GM20431 (cell line): ENCODE measurements around the gene SCGB3A2.

Source experiments
- in situ Hi-C: fragments of 300-500 bp; cut with MseI, MboI; formaldehyde crosslinking; loops from one replicate; pipeline ENCODE4 v1.15.0; 2020; ENCODE audit warnings: low sequenced_read_pairs; ENCODE audit not compliant: unreplicated experiment

SCGB3A2 gene

GRCh38 chr5:147898875-147899401, 20.4 kb downstream of the SCGB3A2 start:
- in situ Hi-C loops = no loop called here

DNA sequence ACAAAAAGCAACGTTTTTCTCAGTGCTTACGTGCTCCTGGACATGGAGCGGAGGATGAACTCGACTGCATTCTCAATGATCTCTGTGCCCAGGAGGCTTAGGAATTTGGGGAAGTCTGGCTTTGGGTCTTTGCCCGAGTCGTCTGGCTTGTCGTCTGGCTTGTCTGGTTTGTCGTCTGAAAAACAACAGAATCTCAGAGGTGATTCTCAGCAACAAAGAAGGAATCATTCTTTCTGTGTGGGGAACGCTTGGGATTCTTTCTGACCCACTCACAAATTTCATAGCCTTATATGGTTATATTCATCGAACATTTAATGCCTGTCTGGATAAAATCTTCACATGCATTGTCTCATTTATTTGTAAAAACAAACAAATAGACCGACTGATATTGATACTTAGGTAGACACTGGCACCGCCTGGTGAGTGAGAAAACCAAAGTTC, 23.1 kb downstream of the SCGB3A2 start:
- in situ Hi-C loops = no loop called here

GRCh38 chr5:147902609-147903115, 24.2 kb downstream of the SCGB3A2 start:
- in situ Hi-C loops = no loop called here

GRCh38 chr5:147904110-147904509, 25.6 kb downstream of the SCGB3A2 start:
- in situ Hi-C loops = no loop called here

- in situ Hi-C loops = no loop called here
Observed at GRCh38 chr5:147906326-147907095, 28.0 kb downstream of the SCGB3A2 start, which contains the start of gene C5orf46. Gene C5orf46, minus strand, starts transcription at chr5:147906538. Its CDS starts 37 bp downstream, at chr5:147906501.

- in situ Hi-C loops = no loop called here
Observed at GRCh38 chr5:147911427-147911826, 32.9 kb downstream of the SCGB3A2 start.

- in situ Hi-C loops = no loop called here
Observed at GRCh38 chr5:147912011-147912410, 33.5 kb downstream of the SCGB3A2 start.

DNA sequence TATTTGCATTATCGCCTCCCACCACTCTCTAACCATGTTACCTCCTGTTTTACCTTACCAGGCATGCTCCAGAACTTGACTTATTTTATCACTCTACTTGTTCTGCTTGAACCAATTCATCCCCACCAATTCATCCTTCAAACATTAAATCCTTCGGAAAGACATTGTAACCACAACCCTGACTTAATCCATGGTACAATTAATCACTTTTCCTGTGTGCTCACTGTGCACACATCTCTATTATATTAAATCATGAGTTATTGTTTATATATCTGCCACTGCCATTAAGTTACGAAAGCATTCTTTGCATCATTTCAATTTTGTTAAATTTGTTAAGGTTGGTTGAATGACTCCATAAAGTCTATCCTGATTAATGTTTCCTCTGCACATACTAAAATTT, 35.3 kb downstream of the SCGB3A2 start:
- in situ Hi-C loops = no loop called here

DNA sequence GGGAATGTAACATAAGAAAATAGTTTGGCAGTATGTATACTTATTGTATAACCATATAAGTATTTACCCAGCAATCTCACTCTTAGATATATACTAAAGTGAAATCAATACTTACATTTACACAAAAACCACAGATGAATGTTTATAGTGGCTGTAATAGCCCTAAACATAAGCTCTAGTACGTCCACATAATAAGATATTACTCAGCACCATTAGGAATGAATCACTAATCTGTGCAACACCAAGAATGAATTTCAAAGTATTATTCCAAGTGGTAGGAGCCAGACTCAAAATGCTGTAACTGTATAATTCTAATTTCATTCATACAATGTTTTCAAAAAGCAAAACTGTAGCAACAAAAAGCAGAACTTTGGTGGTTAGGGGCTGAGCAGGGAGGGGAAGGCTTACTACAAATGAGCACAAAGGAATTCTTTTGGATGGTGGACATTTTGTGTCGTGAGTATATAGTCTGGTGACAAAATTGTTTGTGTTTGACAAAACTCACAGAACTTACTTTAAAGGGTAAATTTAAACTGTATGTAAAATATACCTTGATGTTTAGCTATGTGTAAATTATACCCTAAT, 39.7 kb downstream of the SCGB3A2 start:
- in situ Hi-C loops = no loop called here

GRCh38 chr5:147918899-147919298, 40.4 kb downstream of the SCGB3A2 start:
- in situ Hi-C loops = no loop called here

DNA sequence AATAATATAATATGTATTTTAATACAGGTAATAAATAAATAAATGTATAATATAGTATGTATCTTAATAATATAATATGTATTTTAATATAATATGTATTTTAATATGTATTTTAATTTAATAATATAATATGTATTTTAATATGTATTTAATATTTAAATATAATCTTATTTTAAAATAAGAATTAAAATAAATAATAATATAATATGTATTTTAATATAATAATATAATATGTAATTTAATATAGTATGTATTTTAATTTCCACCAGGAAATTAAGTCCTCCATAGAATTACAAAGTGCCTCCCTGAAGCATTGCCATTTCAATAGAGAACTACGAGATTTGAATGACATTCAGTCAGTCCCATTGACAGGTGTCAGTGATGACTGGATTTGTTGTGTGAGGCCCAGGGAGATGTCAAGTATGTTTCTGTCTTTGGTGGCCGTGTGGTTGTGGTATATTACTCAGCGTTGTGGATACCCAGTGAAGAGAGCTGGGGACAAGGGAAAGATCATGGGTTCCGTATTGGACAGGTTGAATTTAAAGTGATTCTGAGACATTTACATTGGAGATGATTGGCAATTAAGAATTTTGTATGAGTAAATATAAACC, 42.0 kb downstream of the SCGB3A2 start:
- in situ Hi-C loops = no loop called here

GRCh38 chr5:147921136-147921535, 42.6 kb downstream of the SCGB3A2 start:
- in situ Hi-C loops = no loop called here

DNA sequence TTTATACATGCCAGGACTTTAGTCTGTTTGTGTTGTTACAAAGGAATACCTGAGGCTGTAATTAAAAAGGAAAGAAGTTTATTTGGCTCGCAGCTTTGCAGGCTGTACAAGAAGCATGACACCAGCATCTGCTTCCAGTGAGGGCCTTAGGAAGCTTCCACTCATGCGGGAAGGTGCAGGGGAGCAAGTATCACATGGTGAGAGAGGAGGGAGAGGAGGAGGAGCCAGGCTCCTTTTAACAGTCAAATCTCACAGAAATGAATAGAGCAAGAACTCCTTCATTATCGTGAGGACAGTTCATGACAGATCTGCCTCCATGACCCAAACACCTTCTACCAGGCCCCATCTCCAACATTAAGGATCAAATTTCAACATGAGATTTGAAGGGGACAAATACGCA, 46.5 kb downstream of the SCGB3A2 start:
- in situ Hi-C loops = no loop called here

- in situ Hi-C loops = no loop called here
Observed at GRCh38 chr5:147927901-147928300, 49.4 kb downstream of the SCGB3A2 start.

- in situ Hi-C loops = no loop called here
Observed at GRCh38 chr5:147930769-147931168, 52.3 kb downstream of the SCGB3A2 start.
